ENCODE results near the gene SNED1.

The SNED1 gene

DNA sequence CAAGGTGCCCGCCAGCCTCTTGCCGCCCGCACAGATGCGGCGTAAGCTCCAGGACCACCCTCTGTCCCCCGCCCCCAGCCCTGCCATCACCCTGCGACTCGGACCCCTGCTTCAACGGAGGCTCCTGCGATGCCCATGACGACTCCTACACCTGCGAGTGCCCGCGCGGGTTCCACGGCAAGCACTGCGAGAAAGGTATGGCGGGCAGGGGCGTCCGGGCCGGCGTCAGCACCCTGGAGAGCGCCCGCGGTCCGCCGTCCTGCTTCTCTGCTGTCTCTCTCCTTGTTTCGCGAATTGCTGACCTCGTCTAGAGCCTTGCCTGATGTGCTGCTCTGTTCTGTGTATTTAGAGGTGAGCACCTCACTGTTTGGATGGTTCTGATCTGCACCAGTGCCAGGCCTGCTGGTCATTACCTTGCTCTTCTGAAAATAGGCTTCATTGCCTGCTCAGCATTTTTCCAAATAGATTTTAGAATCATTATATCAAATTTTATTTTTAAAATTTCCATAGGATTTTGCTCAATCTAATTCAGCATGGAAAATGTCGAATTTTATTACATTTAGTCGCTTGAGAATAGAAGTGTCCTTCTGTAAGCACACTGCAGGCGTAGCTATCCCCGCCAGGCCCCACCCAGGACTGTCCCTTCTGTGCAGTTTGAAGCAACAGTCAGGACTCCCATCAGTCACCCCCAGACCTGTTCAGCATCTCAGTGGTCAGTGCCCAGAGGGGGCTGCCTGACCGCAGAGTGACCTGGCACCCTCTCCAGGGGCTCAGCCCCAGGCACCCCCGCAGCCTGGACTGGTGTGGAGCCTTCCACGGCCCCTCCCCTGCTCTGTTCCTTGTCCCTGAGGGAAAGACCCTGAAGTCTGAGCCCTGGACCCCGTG, 51.6 kb downstream of the SNED1 start:
- Histone ChIP-seq H3K9me3 (replicated peaks; ENCODE audit: insufficient read depth, low read length) (no peaks in the 10 kb centered on the region), H3F3A (ENCODE audit: insufficient read depth, low read length) (no peaks in the 10 kb centered on the region), H3K4me2 (ENCODE audit: low read depth, low read length) (no peak overlapping the region), H3K79me2 (ENCODE audit: low read length) (no peaks in the 10 kb centered on the region), H3K9ac (ENCODE audit: low read length) (no peak overlapping the region), H3K4me1 (ENCODE audit: low read length) (no peaks in the 10 kb centered on the region), H3K27me3 (replicated peaks; ENCODE audit: insufficient read depth, low read length) (no peaks in the 10 kb centered on the region), H3K27ac (ENCODE audit: low read length) (no peak overlapping the region), H3K9me2 (replicated peaks; ENCODE audit: insufficient read depth, low read length) (no peaks in the 10 kb centered on the region), H3K4me3 (ENCODE audit: low read length) (no peak overlapping the region), H2AFZ (ENCODE audit: low read length) (no peak overlapping the region), H3K36me3 (replicated peaks; ENCODE audit: insufficient read depth, low read length) (no peaks in the 10 kb centered on the region), H4K20me1 (ENCODE audit: insufficient read depth, low read length) (no peaks in the 10 kb centered on the region)
- DNase-seq = no peak
- no peak for TF ChIP-seq CTCF (IDR thresholded peaks at IDR 0.05; ENCODE audit: low read length)
- TF ChIP-seq EZH2 (optimal IDR thresholded peaks at IDR 0.05; ENCODE audit: low read depth, low read length) = no peak
- no peak for TF ChIP-seq EZH2phosphoT487 (IDR thresholded peaks at IDR 0.05; ENCODE audit: low read length)

GRCh38 chr2:241050624-241051577, 52.5 kb downstream of the SNED1 start:
- Histone ChIP-seq H2AFZ (ENCODE audit: low read length) (no peak overlapping the region), H3F3A (ENCODE audit: insufficient read depth, low read length) (no peaks in the 10 kb centered on the region), H3K4me3 (ENCODE audit: low read length) (no peak overlapping the region), H3K27ac (ENCODE audit: low read length) (no peak overlapping the region), H3K36me3 (replicated peaks; ENCODE audit: insufficient read depth, low read length) (no peaks in the 10 kb centered on the region), H3K9ac (ENCODE audit: low read length) (no peak overlapping the region), H4K20me1 (ENCODE audit: insufficient read depth, low read length) (no peaks in the 10 kb centered on the region), H3K9me2 (replicated peaks; ENCODE audit: insufficient read depth, low read length) (no peaks in the 10 kb centered on the region), H3K4me1 (ENCODE audit: low read length) (no peaks in the 10 kb centered on the region), H3K27me3 (replicated peaks; ENCODE audit: insufficient read depth, low read length) (no peaks in the 10 kb centered on the region), H3K79me2 (ENCODE audit: low read length) (no peaks in the 10 kb centered on the region), H3K4me2 (ENCODE audit: low read depth, low read length) (no peak overlapping the region), H3K9me3 (replicated peaks; ENCODE audit: insufficient read depth, low read length) (no peaks in the 10 kb centered on the region)
- no peak for DNase-seq
- TF ChIP-seq CTCF (IDR thresholded peaks at IDR 0.05; ENCODE audit: low read length) (no peak), EZH2 (optimal IDR thresholded peaks at IDR 0.05; ENCODE audit: low read depth, low read length) (no peak)

DNA sequence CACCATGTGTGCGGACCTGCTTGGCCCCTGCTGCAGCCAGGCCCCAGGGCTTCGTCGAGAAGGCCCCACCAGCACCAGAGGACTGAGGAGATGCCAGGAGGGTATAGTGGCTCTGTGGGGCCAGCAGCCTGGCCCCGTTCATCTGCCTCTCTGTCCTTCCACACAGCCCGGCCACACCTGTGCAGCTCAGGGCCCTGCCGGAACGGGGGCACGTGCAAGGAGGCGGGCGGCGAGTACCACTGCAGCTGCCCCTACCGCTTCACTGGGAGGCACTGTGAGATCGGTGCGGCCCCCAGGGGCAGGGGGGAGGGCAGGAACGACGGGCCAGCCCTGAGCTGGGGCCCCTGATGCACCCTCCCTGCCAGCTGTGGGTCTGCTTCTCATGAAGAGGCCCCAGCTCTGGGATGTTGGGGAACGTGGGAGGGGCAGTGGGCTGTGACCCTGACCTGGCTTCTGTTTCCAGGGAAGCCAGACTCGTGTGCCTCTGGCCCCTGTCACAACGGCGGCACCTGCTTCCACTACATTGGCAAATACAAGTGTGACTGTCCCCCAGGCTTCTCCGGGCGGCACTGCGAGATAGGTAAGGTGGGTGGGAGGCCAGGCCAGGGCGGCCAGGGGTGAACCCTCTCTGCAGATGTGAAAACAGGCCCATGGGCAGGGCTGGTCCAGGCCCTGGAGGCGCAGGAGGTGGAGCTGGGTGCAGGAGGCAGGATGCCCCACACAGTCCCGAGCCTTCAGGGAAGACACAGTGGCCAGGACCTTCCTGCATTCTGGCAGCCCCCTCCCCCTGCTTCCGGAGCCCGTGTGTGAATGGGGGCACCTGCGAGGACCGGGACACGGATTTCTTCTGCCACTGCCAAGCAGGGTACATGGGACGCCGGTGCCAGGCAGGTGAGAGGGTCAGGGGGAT, 53.4 kb downstream of the SNED1 start:
- Histone ChIP-seq H3K4me2 (ENCODE audit: low read depth, low read length) (no peak overlapping the region), H3K9me3 (replicated peaks; ENCODE audit: insufficient read depth, low read length) (no peaks in the 10 kb centered on the region), H4K20me1 (ENCODE audit: insufficient read depth, low read length) (no peaks in the 10 kb centered on the region), H3K9ac (ENCODE audit: low read length) (no peak overlapping the region), H3K36me3 (replicated peaks; ENCODE audit: insufficient read depth, low read length) (no peaks in the 10 kb centered on the region), H3F3A (ENCODE audit: insufficient read depth, low read length) (no peaks in the 10 kb centered on the region), H3K27ac (ENCODE audit: low read length) (no peak overlapping the region), H3K4me3 (ENCODE audit: low read length) (no peak overlapping the region), H3K4me1 (ENCODE audit: low read length) (no peaks in the 10 kb centered on the region), H3K79me2 (ENCODE audit: low read length) (no peaks in the 10 kb centered on the region), H3K9me2 (replicated peaks; ENCODE audit: insufficient read depth, low read length) (no peaks in the 10 kb centered on the region), H3K27me3 (replicated peaks; ENCODE audit: insufficient read depth, low read length) (no peaks in the 10 kb centered on the region), H2AFZ (ENCODE audit: low read length) (no peak overlapping the region)
- TF ChIP-seq CTCF (IDR thresholded peaks at IDR 0.05; ENCODE audit: low read length) (no peak), EZH2phosphoT487 (IDR thresholded peaks at IDR 0.05; ENCODE audit: low read length) (no peak), EZH2 (optimal IDR thresholded peaks at IDR 0.05; ENCODE audit: low read depth, low read length) (no peak)
- no peak for DNase-seq
